ENCODE results near the gene SLC49A4.

GRCh38 chr3:122880173-122880572 is 85.3 kb downstream of the SLC49A4 start:
- TF ChIP-seq YY1 (IDR thresholded peaks at IDR 0.05; ENCODE audit: insufficient read depth, insufficient read length): no peak
- TF ChIP-seq ZNF274 (IDR thresholded peaks at IDR 0.05; ENCODE audit: low read depth, low read length): no peak
